Progenitor cell of endocrine pancreas (in vitro differentiated cells): ENCODE results near the gene RBMS2. TPM values are rescaled to one million over a fixed set of nuclear protein-coding genes. Genes with fewer than 3 reads are reported as not detected.
"Not testable (repeated sequence)": the region's sequence is repeated elsewhere in the genome, so short reads cannot be mapped to it uniquely, and the experiment has no call there.

Experiments used
- DNase-seq: peaks from one replicate; pipeline ENCODE4 v3.0.0; 2021; ENCODE audit warnings: low spot score; ENCODE audit not compliant: unreplicated experiment
- H3K27ac Mint-ChIP-seq: 2 replicates; pipeline ENCODE4 v1.8.0; 2021; ENCODE audit warnings: mild to moderate bottlenecking, moderate library complexity, mixed read lengths
- H3K27me3 Mint-ChIP-seq: 2 replicates; pipeline ENCODE4 v1.8.0; 2021; ENCODE audit warnings: mixed read lengths
- H3K36me3 Mint-ChIP-seq: 2 replicates; pipeline ENCODE4 v1.8.0; 2022; ENCODE audit warnings: mixed read lengths; ENCODE audit not compliant: insufficient read depth
- H3K4me1 Mint-ChIP-seq: 2 replicates; pipeline ENCODE4 v1.8.0; 2021; ENCODE audit warnings: low read depth, mixed read lengths
- H3K4me3 Mint-ChIP-seq: 2 replicates; pipeline ENCODE4 v1.8.0; 2021; ENCODE audit warnings: low read depth, mild to moderate bottlenecking, moderate library complexity, mixed read lengths
- H3K9me3 Mint-ChIP-seq: 2 replicates; pipeline ENCODE4 v1.8.0; 2021; ENCODE audit warnings: low read depth, mixed read lengths
- CTCF ChIP-seq: fragments of 200-600 bp; sonication (generic); IDR thresholded peaks from one replicate; pipeline ENCODE4 v1.5.0; 2021; ENCODE audit warnings: antibody characterized with exemption, mild to moderate bottlenecking; ENCODE audit not compliant: unreplicated experiment
- total RNA-seq: library from RNA; stranded (reverse); gene quantifications from 2 replicates; pipeline ENCODE4 v1.2.1, GENCODE V29; 2021

The RBMS2 gene
- total RNA-seq, 1 donor from 2014 or later, result 65.9 TPM

- no peak overlapping the region for H3K27ac Mint-ChIP-seq
- H3K9me3 Mint-ChIP-seq, result no peaks in the 10 kb centered on the region
- no peak for TF ChIP-seq CTCF
These were observed 10.8 kb upstream of the RBMS2 start for GRCh38 chr12:56510786-56511185.

GRCh38 chr12:56514014-56514318 is 7.7 kb upstream of the RBMS2 start:
- not testable (repeated sequence) for DNase-seq, H3K4me3 Mint-ChIP-seq, H3K36me3 Mint-ChIP-seq, H3K4me1 Mint-ChIP-seq, H3K27ac Mint-ChIP-seq, H3K9me3 Mint-ChIP-seq
- H3K27me3 Mint-ChIP-seq, result peaks cover 17% of the 10 kb centered on the region

More at GRCh38 chr12:56510786-56511185, 10.8 kb upstream of the RBMS2 start:
- DNase-seq, result no peak
- Mint-ChIP-seq H3K27me3 (peaks cover 17% of the 10 kb centered on the region), H3K36me3 (no peaks in the 10 kb centered on the region), H3K4me1 (no peaks in the 10 kb centered on the region), H3K4me3 (no peak overlapping the region)

- H3K36me3 Mint-ChIP-seq, result no peaks in the 10 kb centered on the region
- DNase-seq, result no peak
- H3K4me1 Mint-ChIP-seq, result peaks cover 9% of the 10 kb centered on the region
- TF ChIP-seq CTCF, result no peak
- no peaks in the 10 kb centered on the region for H3K27me3 Mint-ChIP-seq
- H3K9me3 Mint-ChIP-seq, result no peaks in the 10 kb centered on the region
- H3K27ac Mint-ChIP-seq, result no peak overlapping the region
- H3K4me3 Mint-ChIP-seq, result no peak overlapping the region
These were observed 3.8 kb upstream of the RBMS2 start for GRCh38 chr12:56517854-56518253.

GRCh38 chr12:56518570-56518969 is 3.0 kb upstream of the RBMS2 start:
- Mint-ChIP-seq H3K4me1 (peaks cover 11% of the 10 kb centered on the region), H3K27ac (no peak overlapping the region), H3K9me3 (no peaks in the 10 kb centered on the region), H3K36me3 (no peaks in the 10 kb centered on the region), H3K4me3 (no peak overlapping the region), H3K27me3 (no peaks in the 10 kb centered on the region)
- no peak for TF ChIP-seq CTCF
- DNase-seq, result no peak

- no peak for DNase-seq
- no peaks in the 10 kb centered on the region for H3K27me3 Mint-ChIP-seq
- no peaks in the 10 kb centered on the region for H3K9me3 Mint-ChIP-seq
- H3K36me3 Mint-ChIP-seq, result no peaks in the 10 kb centered on the region
- no peak overlapping the region for H3K4me3 Mint-ChIP-seq
- no peak for TF ChIP-seq CTCF
- H3K27ac Mint-ChIP-seq, result no peak overlapping the region
- H3K4me1 Mint-ChIP-seq, result peaks cover 16% of the 10 kb centered on the region
These were observed 1.6 kb upstream of the RBMS2 start for GRCh38 chr12:56520048-56520447.

GRCh38 chr12:56520506-56520905 is 1.1 kb upstream of the RBMS2 start:
- Mint-ChIP-seq H3K4me1 (peaks cover 16% of the 10 kb centered on the region), H3K27me3 (no peaks in the 10 kb centered on the region), H3K4me3 (peak overlapping the region; percentile 19), H3K27ac (peak overlapping the region; percentile 89), H3K9me3 (no peaks in the 10 kb centered on the region), H3K36me3 (no peaks in the 10 kb centered on the region)
- no peak for DNase-seq
- no peak for TF ChIP-seq CTCF
